CD4-positive, alpha-beta T cell treated with Interleukin-17A for 4 hours (primary cell): Measurements from ENCODE around the gene SCART1.
"Not testable (repeated sequence)": the region's sequence is repeated elsewhere in the genome, so short reads cannot be mapped to it uniquely, and the experiment has no call there.

Source experiments
- DNase-seq: peaks from one replicate; pipeline ENCODE4 v3.0.0-alpha.2; 2020; ENCODE audit warnings: mixed read lengths

Gene SCART1

DNA sequence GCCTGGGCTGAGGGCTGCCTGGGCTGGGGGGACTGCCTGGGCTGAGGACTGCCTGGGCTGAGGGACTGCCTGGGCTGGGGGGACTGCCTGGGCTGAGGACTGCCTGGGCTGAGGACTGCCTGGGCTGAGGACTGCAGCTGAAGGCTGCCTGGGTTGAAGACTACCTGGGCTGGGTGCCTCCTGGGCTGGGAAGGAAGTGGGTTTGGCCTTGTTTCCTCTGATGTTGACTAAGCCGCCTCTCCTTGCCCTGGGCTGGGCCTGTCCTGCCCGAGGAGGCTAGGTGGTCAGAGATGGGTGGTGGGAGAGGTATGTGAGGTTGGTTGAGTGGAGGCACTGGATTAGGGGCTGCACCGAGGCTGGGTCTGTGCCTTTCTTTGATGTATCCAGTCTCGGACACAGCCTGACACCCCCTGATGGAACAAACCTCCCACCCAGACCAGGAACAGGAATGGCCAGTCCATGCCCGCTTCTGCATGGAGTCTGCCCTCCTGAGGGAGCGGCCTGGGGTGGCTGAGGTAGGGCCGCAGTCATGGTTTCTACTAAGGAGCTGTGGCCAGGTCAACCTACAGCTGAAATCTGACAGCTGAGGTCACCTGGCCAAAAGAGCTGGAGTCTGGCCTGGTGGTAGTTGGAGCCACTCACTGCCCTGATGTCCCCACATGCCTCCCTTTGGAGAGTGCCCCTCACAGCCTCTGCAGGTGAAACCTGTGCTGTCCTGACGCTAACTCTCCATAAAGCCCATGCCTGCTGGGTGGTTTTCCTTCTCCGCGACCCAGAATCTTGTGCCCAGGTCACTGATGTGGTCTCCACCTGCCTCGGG, 22.3 kb downstream of the SCART1 start:
- DNase-seq, result peak; percentile 11

- DNase-seq, result no peak
These were observed 22.9 kb downstream of the SCART1 start for GRCh38 chr10:133476641-133476990.

GRCh38 chr10:133481086-133481643, 27.4 kb downstream of the SCART1 start:
- no peak for DNase-seq

GRCh38 chr10:133481657-133482056, 27.9 kb downstream of the SCART1 start:
- no peak for DNase-seq

- DNase-seq, result no peak
These were observed 31.1 kb downstream of the SCART1 start for GRCh38 chr10:133484818-133485217.

GRCh38 chr10:133487085-133487484, 33.3 kb downstream of the SCART1 start:
- no peak for DNase-seq

DNA sequence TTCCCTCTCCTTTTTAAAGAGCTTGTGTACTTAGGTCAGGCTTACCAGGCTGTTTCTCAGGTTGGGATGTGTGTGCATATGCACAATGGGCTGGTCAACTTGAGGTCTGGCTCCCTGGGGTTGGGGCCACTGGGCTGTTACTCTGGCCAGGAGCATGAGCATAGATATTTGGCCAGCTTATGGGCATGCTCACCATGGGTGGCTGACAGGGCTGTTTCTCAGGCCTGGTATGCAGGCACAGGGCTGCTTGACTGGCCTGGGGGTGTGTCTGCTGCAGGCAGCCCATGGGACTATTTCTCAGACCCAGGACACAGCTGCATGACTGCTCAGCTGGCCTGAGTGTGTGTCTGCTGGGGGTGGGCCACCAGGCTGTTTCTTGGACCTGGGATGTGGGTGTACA, 34.6 kb downstream of the SCART1 start:
- DNase-seq, result no peak

DNA sequence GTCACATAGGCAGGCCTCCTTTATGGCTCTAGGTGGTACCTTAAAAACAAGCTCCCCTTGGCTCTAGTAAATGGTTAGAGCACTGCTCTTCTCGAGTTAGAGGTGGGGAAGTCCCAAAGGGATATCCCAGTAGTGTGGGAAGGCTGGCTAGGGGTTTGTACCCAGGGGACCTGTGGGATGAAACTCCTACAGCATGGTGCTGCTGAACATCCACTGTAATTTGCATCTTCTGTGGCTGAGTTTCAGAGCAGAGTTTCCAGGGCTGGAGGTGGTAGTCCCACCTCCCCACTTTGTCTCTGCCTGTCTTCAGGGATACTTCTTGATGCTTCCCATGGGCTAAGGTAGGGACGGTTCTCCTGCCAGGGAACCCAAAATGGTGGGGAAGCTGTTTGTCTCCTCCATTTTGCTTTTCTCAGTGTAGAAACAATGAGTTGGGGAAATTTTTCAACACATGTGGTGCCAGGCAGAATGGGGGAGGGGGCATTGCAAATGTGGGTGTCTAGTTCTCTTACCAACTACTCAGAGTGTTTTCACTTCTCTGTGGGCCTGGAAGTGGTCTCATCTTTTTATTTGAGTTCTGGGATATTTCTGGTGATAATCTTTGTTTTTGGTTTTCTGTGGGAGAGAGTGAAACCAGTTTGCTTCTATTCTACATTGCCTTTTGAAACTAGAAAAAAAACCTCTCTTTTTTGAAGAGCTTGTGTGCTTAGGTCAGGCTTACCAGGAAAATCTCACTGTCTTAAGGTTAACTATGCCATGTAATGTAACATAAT, 36.3 kb downstream of the SCART1 start:
- DNase-seq, result no peak

DNA sequence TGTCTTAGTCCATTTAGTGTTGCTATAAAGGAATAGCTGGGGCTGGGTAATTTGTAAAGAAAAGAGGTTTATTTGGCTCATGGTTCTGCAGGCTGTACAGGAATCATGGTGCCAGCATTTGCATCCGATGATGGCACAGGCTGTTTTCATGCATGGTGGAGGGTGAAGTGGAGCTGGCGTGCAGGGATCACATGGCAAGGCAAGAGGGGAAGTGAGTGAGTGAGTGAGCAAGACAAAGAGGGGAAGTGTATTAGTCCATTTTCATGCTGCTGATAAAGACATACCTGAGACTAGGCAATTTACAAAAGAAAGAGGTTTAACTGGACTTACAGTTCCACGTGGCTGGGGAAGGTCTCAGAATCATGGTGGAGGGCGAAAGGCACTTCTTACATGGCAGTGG, 39.8 kb downstream of the SCART1 start:
- DNase-seq, result not testable (repeated sequence)

- not testable (repeated sequence) for DNase-seq
These were observed 43.6 kb downstream of the SCART1 start for GRCh38 chr10:133497363-133497762.

GRCh38 chr10:133499176-133499575, 45.4 kb downstream of the SCART1 start:
- DNase-seq, result not testable (repeated sequence)

- not testable (repeated sequence) for DNase-seq
These were observed 47.2 kb downstream of the SCART1 start for GRCh38 chr10:133500897-133501296.

- DNase-seq, result no peak
These were observed 56.0 kb downstream of the SCART1 start for GRCh38 chr10:133509700-133510099.

GRCh38 chr10:133511408-133511807, 57.7 kb downstream of the SCART1 start:
- DNase-seq, result no peak

DNA sequence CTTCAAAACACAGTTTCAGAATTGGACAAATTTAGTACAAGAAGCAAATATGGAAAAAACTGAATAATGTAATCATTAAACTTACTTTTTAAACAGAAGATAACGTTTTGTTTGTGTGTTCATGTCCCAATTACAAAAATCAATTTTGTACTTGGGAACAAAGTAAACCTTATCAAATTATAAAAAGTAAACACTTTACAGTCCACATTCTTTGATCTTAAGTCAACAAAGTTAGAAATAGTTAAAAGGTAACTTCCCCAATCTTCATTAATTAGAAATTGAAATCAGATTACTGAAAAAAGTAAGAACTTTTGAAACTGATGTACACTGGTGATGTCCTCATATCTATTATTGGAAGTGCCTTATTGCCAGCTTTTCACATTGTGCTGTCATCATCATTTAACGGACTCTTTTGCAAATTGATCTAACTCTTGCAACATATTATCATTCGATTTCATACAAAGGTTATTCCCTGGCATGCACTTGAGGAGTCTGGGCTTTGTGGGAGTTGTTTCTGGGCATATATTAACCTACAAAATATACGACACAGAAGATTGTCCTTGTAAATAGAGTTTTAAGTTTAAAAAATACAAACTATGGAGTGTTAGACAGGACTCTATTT, 58.3 kb downstream of the SCART1 start:
- no peak for DNase-seq

DNA sequence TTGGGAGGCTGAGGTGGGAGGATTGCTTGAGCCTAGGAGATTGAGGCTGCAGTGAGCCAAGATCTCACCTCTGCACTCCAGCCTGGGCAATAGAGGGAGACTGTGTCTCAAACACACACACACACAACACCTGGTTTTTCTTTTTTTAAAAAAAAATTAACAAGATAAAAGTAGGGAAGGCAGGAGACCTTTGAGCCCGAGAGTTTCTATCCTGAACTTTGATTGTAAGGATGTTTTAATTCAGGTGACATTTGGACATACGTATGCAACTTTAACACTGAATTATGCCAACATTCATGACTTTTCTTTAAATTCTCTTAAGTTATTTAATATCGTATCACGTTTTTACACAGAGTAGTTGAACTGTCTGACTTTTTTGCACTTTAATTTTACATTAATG, 61.7 kb downstream of the SCART1 start:
- no peak for DNase-seq

DNA sequence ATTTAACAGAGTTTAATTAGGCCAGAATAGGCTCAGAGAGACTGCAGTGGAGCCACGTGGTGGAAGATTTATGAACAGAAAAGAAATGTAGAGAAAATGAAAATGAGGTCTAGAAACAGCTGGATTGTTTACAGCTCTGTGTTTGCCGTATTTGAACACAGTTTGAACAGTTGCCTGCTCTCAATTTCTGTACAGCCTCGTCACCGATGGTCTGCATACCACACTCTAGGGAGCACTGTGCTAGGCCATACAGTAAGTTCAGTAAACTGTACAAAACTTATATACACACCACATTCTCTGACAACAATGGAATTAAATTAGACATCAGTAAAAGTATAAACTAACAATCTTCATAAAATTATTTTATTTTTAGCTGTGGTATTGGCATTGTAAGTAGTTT, 62.3 kb downstream of the SCART1 start:
- DNase-seq, result no peak

DNA sequence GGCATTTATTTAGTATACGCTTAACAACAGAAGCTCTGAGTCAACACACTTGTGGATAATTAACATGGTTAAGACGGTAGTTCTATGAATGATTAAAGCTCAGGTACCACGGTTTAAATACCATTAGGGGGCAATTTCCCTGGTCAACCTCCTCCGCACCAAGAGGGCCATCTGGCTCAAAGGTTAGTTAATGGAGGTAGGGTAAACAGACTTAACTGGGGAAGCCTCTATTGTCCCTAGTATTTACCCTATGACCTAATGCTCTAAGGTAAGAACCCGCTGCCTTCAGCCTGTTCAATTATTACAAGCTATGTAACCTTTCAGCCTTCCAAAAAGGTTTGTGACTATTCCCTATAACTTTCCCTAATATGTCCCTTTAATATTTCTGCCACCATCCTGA, 64.8 kb downstream of the SCART1 start:
- DNase-seq, result not testable (repeated sequence)
